GM23338 (cell line): Measurements from ENCODE around the gene MEIS3.

Experiments used
- CREB1 ChIP-seq: fragments of 250-450 bp; sonication (Bioruptor Pico); IDR thresholded peaks from 2 replicates; pipeline ENCODE4 v1.5.0; 2020; ENCODE audit warnings: low read depth, mild to moderate bottlenecking, moderate library complexity
- CTCF ChIP-seq, 2 experiments: fragments of 200-600 bp in 1 of 2; sonication (generic) in 1 of 2; conservative IDR thresholded peaks; 2 replicates each; pipeline versions ENCODE4 v1.5.1 to v1.6.1; 2016 to 2017; ENCODE audit warnings: antibody characterized with exemption in 2 of 2, low read depth in 2 of 2, mild to moderate bottlenecking in 2 of 2, moderate library complexity in 1 of 2
- ETS1 ChIP-seq: IDR thresholded peaks from 2 replicates; pipeline ENCODE4 v1.6.1; 2016; ENCODE audit warnings: antibody characterized with exemption
- EZH2 ChIP-seq: fragments of 200-600 bp; sonication (generic); IDR thresholded peaks from one replicate; pipeline ENCODE4 v1.8.0; 2017; ENCODE audit warnings: antibody characterized with exemption, mild to moderate bottlenecking, low read depth; ENCODE audit not compliant: unreplicated experiment
- EZH2phosphoT487 ChIP-seq: fragments of 200-600 bp; sonication (generic); IDR thresholded peaks from one replicate; pipeline ENCODE4 v1.8.1; 2018; ENCODE audit warnings: antibody characterized with exemption; ENCODE audit not compliant: unreplicated experiment
- JUNB ChIP-seq: IDR thresholded peaks from one replicate; pipeline ENCODE4 v1.6.1; 2016; ENCODE audit warnings: antibody characterized with exemption; ENCODE audit not compliant: unreplicated experiment
- NANOG ChIP-seq: IDR thresholded peaks from 2 replicates; pipeline ENCODE4 v1.6.1; 2016; ENCODE audit warnings: antibody characterized with exemption, borderline replicate concordance
- POLR2AphosphoS5 ChIP-seq: IDR thresholded peaks from 2 replicates; pipeline ENCODE4 v1.6.1; 2016; ENCODE audit warnings: antibody characterized with exemption, low read depth
- STAT1 ChIP-seq: IDR thresholded peaks from one replicate; pipeline ENCODE4 v1.6.1; 2016; ENCODE audit warnings: antibody characterized with exemption; ENCODE audit not compliant: unreplicated experiment
- ZNF114 ChIP-seq: fragments of 250-450 bp; sonication (Bioruptor Pico); IDR thresholded peaks from 2 replicates; pipeline ENCODE4 v1.5.0; 2020; ENCODE audit warnings: mild to moderate bottlenecking, moderate library complexity
- ZNF331 ChIP-seq: fragments of 250-450 bp; sonication (Bioruptor Pico); IDR thresholded peaks from 2 replicates; pipeline ENCODE4 v1.5.0; 2020; ENCODE audit warnings: low read depth, mild to moderate bottlenecking, moderate library complexity
- ZNF462 ChIP-seq: fragments of 250-450 bp; sonication (Bioruptor Pico); IDR thresholded peaks from 2 replicates; pipeline ENCODE4 v1.5.0; 2020; ENCODE audit warnings: mild to moderate bottlenecking, moderate library complexity

- TF ChIP-seq CTCF (conservative IDR thresholded peaks at IDR 0.05; ENCODE audit: low read depth in 2 of 2) (no peak), JUNB (no peak), EZH2 (no peak), EZH2phosphoT487 (no peak), POLR2AphosphoS5 (no peak), ZNF114 (no peak), ZNF462 (CRISPR knock-in tag) (no peak), CREB1 (CRISPR knock-in tag) (no peak), ETS1 (no peak), ZNF331 (no peak), STAT1 (no peak), NANOG (no peak)
Observed at GRCh38 chr19:47353307-47353712, 66.0 kb downstream of the MEIS3 start.
